Epidermal melanocyte (primary cell): ENCODE measurements around the gene TEAD4.

Experiments
- DNase-seq: peaks from one replicate; pipeline ENCODE4 v3.0.0; 2011; ENCODE audit warnings: low spot score; ENCODE audit not compliant: insufficient read length

Gene TEAD4

DNA sequence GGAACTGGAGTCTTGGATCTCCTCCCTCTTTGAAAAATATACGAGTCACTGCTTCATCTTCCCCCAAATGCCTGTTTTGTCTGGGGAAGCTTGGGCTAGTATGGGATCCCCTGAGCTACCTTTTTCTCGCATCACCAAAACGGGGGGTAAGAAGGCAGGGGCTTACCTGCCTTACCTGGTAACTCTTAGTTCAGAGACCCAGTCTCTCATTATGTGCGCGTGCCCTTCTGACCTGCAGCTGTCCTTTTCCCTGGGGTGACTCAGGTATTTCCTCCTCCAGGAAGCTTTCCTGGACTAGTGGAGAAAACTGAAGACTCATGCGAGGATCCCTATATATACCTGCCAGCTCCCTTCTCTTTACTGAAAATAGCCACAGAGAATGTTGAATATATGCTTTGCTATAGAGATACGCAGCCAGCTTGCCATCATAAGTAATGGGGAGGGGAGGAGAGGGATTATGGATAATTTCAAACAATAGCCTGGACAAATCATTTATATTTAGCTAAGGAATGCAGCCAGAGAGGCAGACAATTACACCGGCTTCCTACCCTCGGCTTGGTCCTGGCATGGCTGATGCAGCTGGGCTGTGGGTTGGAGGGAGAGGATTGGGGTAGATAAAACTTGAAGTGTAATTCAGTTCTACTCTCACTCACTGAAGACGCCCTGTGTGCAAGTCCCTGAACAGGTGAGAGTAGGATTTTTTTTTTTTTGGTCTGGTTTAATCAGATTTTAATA lies 119.1 kb downstream of the TEAD4 start:
- DNase-seq: no peak

DNA sequence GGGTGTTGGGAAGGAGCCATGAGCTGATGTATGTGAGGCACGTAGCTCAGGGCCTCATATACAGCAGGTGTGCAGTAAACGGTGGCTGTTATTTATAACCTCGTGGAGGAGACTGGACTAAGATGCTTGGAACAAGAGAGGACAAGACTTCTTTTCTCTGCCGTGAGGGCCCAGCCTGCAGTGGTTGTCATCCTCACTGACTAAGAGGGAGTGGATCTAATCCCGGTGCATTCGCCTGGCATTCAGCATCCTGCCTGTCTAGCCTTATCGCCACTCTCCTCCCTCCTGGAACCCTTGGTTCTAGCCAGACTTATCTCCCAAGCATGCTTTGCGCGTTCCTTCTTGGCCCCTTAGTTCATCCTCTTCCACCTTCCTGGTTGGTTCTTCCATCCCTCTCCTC lies 121.9 kb downstream of the TEAD4 start:
- no peak for DNase-seq

DNA sequence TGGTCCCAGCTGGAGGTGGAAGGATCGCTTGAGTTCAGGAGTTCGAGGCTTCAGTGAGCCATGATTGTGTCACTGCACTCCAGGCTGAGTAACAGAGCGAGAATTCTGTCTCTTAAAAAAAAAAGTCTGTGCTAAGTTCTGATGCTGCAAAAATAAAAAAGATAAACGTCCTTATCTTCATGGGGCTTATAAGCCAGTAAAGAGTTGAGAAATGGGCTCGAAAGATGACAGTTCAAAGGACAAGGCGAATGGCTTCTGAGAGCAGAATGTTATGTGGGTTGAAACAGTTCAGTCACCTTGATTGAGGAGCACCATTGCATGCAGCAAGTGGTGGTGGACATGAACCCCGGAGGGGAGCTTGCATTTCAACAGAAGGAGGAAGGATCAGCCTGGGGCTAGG lies 122.7 kb downstream of the TEAD4 start:
- DNase-seq: no peak

DNA sequence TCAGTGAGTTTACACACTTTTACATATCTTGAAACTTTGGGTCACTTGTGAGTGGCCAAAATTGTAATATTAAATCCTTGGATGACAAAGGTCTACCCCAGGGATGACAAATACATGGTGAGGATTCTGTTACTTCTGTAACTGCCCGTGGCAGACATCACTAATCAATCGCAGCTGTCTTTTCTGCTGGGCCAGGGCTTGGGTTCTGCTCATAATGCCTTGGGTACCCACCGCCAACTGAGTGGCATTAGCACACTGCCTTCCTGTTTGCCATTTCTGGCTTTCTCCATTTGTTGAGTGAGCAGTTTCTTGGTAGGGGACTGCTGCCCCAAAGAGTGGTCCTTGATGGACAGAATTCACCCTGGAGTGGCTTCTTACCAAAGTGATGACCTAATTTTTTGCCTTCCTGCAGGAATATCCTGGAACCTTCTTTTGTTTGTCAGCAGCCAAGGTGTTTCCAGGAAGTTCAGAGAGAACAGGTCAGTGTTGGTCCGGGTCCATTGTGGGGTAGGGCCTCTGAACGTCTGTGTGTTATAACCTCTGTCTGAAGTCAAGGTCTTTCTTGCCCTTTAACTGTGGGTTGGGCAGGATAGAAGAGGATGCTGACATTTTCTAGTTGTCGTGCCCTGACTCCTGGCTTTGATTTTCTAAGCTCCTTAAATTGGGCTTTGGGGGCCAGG lies 124.2 kb downstream of the TEAD4 start:
- no peak for DNase-seq

DNA sequence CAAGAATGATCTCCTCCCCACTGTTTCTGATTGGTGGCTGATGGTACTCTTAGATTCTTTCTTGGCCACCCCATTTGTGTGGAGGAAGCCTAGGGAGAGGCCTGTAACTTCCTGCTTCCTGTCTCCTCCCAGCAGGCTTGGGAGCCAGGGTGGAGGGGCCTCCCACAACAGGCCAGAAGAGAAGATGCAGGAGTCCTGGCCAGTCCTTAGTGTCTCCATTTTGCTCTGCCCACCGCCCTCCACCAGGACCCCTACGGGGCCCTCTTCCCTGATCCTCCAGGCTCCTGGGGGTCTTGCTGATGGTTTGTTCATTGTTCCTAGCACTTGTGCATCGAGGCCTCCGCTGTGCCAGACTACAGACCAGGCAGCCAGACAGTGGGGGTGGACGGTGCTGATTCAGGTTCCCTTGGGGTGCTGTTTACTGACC lies 124.7 kb downstream of the TEAD4 start:
- no peak for DNase-seq

DNA sequence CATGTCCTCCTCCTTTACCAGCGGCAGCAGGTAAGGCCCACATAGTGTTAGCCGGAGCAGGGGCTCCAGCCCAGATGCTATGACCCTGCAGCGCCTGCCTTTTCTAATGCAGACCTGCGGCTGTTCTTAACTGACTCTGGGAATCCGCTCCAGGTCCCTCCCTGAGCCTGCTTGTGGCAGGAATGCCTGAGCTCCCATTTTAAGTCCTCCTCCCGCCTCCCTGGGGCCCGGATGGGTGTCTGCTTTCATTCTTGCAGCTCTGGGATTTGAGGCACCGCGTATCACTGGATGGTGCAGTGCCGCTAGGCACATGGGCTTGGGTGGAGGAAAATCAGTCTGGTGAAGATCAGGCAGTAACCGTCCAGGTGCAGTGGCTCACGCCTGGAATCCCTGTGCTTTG lies 125.5 kb downstream of the TEAD4 start:
- DNase-seq: no peak

DNA sequence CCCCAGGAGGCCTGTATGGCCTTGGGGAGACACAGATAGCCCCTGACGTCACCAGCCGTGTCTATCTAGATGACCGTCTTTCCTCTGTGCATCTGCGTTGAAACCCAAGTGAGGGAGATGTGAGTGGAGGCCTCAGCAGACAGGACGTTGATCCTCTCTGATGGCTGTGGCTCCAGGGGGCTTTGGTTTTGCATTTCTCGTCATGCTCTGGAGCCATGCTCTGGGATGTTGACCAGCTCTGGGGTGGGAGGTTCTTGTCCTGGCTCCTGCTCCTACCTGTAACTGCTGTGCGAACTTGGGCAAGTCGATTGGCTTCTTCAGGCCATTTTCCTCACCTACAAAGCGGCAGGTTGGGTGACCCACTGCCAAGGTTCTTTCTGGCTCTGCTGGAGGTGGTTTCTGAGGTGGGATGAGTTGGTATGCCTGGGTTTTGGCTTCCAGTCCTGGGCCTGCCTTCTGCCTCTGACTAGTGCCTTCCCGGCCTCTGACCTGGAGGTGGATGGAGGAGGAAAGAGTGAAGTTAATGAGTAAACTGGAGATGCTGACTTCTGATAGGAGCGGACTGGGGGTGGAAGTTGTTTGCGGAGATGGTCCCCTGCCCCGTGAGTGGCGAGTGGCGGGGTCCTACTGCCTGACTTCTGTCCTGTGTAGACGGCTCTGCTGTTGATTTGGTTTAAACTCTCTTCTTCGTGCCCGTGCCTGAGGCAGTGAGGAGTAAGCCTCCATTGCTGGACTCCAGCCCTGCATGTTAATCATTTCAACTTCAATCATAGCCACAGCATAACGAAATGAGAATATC lies 126.3 kb downstream of the TEAD4 start:
- no peak for DNase-seq

DNA sequence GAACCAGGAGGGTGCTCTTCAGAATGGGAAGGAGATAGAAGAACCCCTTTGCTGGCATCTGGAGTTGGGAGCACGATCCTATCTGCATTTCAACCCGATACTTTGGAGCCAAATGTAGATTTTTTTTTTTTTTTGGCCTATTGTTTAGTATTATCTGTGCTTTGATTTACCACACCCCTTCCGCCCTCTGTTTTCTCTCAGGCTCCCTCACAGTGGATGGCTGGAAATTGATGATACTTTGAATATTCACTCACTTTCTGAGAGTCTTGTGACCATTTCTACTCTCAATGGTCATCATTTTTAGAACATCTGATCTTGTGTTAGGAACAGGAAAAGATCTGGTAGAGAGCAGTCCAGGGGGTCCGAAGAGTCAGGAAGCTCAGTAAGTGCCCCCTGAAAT lies 127.0 kb downstream of the TEAD4 start:
- no peak for DNase-seq

DNA sequence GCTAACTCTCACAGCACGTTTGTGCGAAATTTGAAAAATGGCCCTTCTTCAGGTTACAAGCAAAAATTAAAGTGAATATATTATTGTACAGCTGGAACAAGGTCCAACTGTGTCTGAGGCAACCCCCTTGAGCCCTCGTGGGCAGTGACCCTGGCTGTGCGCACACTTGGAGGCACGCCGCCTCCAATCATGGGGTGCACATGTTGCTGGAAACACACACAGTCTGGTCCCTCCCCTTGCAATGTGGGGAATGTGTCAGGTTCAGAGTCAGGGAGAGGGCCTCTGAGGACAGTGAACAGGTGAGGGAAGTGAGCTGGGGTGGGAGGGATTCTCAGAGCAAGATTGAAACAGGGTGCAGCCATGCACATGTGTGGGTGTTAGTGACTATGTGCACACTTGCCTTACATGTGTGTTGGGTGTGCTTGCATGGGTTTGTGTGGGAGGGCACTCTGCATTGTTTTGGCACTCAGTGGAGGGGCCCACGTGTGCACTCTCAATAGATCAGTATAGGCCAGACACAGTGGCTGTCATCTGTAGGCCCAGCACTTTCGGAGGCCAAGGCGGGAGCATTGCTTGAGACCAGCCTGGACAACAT lies 127.6 kb downstream of the TEAD4 start:
- DNase-seq: no peak

DNA sequence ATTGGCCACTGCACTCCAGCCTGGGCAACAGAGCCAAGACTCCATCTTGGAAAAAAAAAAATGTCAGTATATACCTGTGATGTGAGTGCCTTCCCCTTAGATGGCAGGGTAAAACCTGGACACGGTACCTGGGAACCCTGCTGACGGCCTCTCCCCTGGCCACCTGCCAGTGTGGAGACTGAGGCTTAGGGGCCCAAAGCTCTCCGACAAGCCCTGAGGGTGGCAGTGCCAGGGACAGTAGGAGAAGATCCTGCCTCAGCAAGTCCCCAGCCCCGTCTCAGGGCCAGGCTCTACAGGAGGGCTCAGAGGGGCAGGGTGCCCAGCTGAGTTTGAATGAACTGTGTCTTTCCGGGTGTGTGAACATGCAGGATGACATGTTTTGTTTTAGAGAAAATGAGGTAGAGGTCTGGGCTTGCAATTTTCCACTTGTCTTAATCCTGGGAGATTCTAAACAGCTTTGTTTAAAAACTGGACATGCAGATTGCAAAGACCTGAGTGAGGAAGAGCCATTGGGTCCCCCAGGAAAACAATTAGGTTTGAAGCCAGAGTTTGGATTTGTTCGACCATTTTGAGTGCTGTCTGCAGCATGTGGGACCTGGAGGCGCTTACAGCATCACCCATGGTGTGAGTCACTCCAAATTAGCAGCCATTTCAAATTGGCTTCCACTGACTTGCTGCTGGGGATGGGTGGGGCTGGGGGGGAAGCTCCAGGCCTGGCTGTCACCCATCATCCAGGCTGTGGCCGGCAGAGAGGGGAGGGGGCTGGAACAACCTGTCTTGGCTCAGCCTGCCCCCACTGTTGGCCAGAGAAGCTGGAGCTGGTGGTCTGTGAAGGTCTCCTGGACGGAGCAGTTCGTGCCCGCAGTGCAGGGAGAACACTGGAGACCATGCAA lies 128.8 kb downstream of the TEAD4 start:
- no peak for DNase-seq

DNA sequence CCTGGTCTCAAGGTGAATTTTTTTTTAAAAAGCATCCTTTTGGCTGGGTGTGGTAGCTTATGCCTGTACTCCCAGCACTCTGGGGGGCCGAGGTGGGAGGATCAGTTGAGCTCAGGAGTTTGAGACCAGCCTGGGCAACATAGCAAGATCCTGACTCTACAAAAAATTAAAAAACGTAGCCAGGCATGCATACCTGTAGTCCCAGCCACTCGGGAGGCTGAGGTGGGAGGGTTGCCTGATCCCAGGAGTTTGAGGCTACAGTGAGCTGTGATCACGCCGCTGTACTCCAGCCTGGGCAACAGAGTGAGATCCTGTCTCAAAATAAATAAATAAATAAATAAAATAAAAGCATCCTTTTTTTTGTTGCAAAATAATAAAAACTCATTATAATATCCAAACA lies 130.4 kb downstream of the TEAD4 start:
- no peak for DNase-seq
